Measurements from ENCODE around the gene ZIC4.

ZIC4 gene

DNA sequence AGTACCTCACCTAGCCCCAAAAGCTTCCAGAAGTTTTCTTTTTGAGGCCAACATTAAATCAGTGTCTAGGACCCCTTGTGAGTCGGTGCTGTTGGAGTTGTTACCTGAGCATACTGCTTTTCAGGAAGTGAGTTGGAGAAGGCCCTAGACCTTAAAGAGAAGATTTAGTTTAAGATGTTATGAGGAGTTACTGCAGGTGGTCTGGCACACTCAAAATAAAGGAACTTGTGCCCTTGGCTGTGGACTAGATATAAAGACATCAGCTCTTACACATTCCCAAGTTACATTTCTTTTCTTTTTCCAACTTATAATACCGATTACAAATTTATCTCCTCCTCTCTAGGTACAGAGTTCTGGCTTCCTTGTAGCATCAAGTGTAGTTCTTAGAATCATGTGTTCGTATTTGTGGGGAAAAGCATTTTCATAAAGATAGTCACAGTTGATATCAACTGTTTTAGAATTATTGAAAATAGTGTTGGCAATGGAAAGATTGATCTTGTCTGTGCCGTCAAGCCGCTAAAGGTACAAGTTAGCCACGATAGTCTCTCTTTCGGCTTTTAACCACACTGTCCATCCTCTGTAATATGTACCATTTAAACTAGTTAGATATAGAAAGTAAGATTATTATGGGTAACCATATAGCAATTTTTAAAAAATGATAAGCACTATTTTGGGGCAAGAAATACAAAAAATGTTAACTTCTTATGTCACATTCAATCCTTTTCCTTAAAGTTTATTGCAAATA, 11.4 kb upstream of the ZIC4 start:
- DNase-seq (ENCODE audit: low read depth) = no peak
- TF ChIP-seq, protein P1, sequence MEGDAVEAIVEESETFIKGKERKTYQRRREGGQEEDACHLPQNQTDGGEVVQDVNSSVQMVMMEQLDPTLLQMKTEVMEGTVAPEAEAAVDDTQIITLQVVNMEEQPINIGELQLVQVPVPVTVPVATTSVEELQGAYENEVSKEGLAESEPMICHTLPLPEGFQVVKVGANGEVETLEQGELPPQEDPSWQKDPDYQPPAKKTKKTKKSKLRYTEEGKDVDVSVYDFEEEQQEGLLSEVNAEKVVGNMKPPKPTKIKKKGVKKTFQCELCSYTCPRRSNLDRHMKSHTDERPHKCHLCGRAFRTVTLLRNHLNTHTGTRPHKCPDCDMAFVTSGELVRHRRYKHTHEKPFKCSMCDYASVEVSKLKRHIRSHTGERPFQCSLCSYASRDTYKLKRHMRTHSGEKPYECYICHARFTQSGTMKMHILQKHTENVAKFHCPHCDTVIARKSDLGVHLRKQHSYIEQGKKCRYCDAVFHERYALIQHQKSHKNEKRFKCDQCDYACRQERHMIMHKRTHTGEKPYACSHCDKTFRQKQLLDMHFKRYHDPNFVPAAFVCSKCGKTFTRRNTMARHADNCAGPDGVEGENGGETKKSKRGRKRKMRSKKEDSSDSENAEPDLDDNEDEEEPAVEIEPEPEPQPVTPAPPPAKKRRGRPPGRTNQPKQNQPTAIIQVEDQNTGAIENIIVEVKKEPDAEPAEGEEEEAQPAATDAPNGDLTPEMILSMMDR (conservative IDR thresholded peaks at IDR 0.05; ENCODE audit: low read depth, low read length) = no peak
- no peak overlapping the region for H3K4me3 ChIP-seq (ENCODE audit: low read depth, low read length)

DNA sequence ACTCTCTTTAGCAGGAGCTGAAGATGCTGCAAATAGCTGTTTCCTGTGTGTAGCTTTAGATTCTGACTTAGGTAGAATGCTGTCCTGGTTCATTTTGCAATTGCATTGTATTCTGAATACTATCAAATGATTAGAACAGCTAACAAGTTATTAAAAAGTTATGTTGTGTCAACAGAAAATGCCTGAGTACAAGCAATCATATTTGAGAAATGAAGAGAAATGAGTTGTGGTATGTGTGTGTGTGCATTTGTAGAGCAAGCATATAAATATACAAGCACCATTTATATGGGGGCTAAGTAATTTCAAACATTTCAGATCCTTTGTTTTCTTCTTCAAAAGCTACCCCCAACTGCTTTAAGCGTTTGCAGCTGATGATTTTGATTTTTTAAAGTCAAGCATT, 10.6 kb upstream of the ZIC4 start:
- H3K4me3 ChIP-seq (ENCODE audit: low read depth, low read length) = no peak overlapping the region
- no peak for DNase-seq (ENCODE audit: low read depth)
- TF ChIP-seq, protein P1 (conservative IDR thresholded peaks at IDR 0.05; ENCODE audit: low read depth, low read length) = no peak

DNA sequence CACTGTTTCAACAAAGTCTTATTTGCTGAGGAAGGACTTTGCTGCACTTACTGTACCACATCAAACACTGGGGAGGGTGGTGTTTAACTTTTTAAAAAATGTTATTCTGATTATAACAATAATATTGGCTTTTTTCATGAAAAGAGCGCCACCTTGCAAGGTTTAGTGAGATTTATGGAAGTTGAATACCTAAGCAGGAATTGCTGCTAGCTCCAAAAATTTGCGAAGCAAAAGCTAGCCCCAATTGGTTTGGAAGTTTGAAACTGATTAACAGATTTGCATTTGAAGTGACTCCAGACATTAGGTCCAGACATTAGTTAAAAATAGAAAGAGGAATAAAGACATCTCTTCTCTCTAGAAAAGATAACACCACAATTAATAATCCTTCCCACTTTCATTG, 9.5 kb upstream of the ZIC4 start:
- no peak overlapping the region for H3K4me3 ChIP-seq (ENCODE audit: low read depth, low read length)

DNA sequence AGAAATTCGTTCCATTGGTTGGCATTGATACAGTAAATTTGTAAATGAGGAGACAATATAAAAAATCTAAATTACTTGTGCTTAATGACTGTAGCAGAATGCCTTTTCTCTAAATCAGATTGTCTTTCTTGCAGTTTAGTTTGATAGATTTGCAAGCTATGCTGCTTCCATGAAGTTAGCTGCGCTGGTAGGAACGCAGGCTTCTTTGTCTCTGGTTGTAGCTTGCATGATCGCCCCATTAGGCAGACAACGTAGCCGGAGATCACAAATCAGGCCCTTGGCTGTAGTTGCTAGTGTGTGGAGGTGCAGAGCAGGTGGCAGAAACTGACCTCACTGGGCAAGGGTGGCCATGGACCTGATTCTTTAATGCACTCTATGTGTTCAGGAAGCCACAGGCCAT, 8.9 kb upstream of the ZIC4 start:
- TF ChIP-seq, protein P1 (conservative IDR thresholded peaks at IDR 0.05; ENCODE audit: low read depth, low read length) = no peak
- peak overlapping the region; percentile 90 for H3K4me3 ChIP-seq (ENCODE audit: low read depth, low read length)
- DNase-seq (ENCODE audit: low read depth) = peak; percentile 55

More for the DNA sequence above, 9.5 kb upstream of the ZIC4 start:
- DNase-seq (ENCODE audit: low read depth) = peak; percentile 67
- TF ChIP-seq, protein P1 (conservative IDR thresholded peaks at IDR 0.05; ENCODE audit: low read depth, low read length) = peak; percentile 50

DNA sequence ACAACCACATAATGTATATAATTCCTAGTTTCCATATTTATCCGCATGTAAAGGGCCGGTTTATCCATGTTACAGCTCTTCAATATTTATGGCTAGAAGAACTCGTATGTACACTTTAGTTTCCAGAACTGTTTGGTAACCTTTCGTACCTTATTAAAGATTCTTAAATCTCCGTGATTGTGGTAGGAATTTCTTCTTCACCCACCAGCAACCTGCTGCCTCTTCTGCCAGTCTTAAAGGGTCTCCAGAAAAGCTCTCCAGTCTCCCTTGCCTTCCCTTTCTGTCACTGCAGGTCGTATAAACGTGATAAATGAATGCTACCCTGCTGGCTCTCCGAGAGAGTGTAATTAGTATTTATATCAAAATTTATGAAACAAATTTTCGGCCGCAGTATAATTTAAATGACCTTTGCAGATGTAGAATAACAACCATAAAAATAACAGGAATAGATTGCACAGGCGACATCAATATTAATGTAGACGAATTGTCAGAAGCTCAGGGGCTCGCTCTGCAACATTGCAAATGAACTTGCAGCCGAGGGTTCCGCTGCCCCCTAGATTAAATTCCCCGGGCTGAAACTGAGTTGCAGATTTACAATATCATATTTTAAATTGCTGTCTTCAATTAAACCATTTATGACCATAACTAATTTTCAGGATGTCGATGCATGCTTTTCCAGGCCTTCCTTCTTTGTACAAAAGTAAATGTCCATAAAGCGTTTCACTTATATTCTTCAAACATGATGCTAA, 8.2 kb upstream of the ZIC4 start:
- TF ChIP-seq, protein P1 (conservative IDR thresholded peaks at IDR 0.05; ENCODE audit: low read depth, low read length) = no peak
- DNase-seq (ENCODE audit: low read depth) = no peak
- H3K4me3 ChIP-seq (ENCODE audit: low read depth, low read length) = peak overlapping the region; percentile 90

DNA sequence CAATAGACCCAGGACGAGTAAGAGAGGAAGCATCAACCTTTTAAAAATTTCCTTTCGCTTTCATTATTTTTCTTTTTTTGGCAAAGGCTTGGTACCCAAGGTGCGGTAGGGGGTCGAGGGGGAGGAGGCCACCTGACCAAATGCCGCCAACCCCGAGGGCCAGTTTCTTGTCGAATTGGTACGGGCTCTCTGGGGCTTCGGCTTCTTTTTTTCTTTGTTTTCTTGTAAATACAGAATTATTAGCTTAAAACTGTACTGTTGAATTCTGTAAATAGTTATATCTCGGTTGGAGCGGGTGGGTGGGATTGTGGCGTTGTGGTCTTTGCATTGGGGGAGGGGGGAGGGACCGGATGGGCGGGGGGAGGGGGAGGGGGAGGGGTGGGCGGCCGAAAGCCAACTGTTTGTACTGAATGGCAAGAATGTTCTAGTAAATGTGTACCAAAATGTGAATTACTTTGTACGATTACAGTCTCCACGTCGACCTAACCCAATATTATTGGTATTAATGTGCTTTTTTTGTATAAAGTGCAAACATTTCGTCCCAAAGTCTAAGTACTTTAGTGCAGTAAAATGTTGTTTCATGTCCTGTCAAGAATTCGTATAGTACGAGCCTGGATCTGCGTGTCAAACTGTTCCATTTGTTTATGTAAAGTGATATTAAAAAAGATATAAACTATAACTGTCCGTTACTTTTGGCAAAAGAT, 7.5 kb upstream of the ZIC4 start:
- TF ChIP-seq, protein P1 (conservative IDR thresholded peaks at IDR 0.05; ENCODE audit: low read depth, low read length) = no peak
- peak; percentile 71 for DNase-seq (ENCODE audit: low read depth)
- H3K4me3 ChIP-seq (ENCODE audit: low read depth, low read length) = peak overlapping the region; percentile 90

All from choroid plexus epithelial cell (primary cell).